Left ventricle myocardium inferior (tissue), 1 donor: ENCODE results near the gene EFNA2. TPM values are rescaled to one million over a fixed set of nuclear protein-coding genes. Genes with fewer than 3 reads are reported as not detected.
"Not testable (repeated sequence)": the region's sequence is repeated elsewhere in the genome, so short reads cannot be mapped to it uniquely, and the experiment has no call there.

ENCODE experiments used
- DNase-seq: peaks from one replicate; pipeline ENCODE4 v3.0.0-alpha.2; 2020
- H3K27ac ChIP-seq: fragments of 200-600 bp; replicated peaks from 2 replicates; pipeline ENCODE4 v1.8.0; 2021
- H3K27me3 ChIP-seq: fragments of 200-600 bp; 2 replicates; pipeline ENCODE4 v1.8.0; 2021; ENCODE audit warnings: low read depth
- H3K36me3 ChIP-seq: fragments of 200-600 bp; 2 replicates; pipeline ENCODE4 v1.8.0; 2021
- H3K4me1 ChIP-seq: fragments of 200-600 bp; 2 replicates; pipeline ENCODE4 v1.8.0; 2021
- H3K4me3 ChIP-seq: fragments of 200-600 bp; 2 replicates; pipeline ENCODE4 v1.8.0; 2021; ENCODE audit warnings: mild to moderate bottlenecking, moderate library complexity
- H3K9me3 ChIP-seq: fragments of 200-600 bp; replicated peaks from 2 replicates; pipeline ENCODE4 v1.8.0; 2021
- intact Hi-C: fragments of 100-400 bp; cut with micrococcal nuclease; formaldehyde crosslinking; loops from one replicate; pipeline ENCODE4 v1.11.0; 2022
- total RNA-seq: library from RNA; stranded (reverse); fragmentation: NEBNext Ultra II Directional; extraction: Animal tissue kit (Norgen Biotek cat#: 25700); gene quantifications from one replicate; pipeline ENCODE4 v1.2.1, GENCODE V29; 2021
- TF ChIP-seq, protein P1 (sequence below): fragments of 200-600 bp; IDR thresholded peaks from 2 replicates; pipeline ENCODE4 v1.8.0; 2021; ENCODE audit warnings: antibody characterized with exemption, mild to moderate bottlenecking, borderline replicate concordance
- donor health status: DM: no; HTN: yes; CAD: no; lungs with severe emphysema.

EFNA2 gene
- total RNA-seq, 1 donor from 2014 or later: not detected

DNA sequence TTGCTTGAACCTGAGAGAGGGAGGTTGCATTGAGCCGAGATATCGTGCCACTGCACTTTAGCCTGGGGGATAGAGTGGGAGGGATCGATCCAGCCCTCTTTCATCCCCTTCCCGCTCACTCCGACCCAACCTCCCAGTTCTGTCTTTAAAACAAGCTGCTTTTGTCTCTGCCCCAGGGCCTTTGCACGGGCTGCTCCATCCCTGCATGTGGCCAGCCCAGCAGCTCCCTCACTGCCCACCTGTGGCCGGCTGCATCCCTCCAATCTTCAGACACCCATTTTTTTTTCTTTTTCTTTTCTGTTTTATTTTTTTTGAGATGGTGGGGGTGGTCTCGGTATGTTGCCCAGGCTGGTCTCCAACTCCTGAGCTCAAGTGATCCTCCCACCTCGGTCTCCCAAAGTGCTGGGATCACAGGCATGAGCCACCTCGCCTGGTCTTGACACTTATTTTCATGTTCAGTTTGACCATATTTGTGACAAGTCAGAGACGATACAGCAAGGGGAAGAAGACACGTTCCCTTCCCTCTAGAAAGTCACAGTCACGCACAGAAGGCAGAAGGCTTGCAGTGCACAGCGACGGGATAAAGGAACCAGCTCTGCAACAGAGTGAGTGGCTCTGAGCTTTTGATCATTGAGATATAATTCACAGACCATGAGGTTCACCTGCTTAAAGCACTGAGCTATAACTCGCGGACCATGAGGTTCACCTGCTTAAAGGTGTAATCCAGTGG is 31.8 kb downstream of the EFNA2 start:
- H3K27ac ChIP-seq: no peak overlapping the region
- H3K36me3 ChIP-seq: no peaks in the 10 kb centered on the region
- H3K4me1 ChIP-seq: peaks cover 10% of the 10 kb centered on the region
- intact Hi-C loops: no loop called here
- no peaks in the 10 kb centered on the region for H3K9me3 ChIP-seq
- TF ChIP-seq, protein P1, sequence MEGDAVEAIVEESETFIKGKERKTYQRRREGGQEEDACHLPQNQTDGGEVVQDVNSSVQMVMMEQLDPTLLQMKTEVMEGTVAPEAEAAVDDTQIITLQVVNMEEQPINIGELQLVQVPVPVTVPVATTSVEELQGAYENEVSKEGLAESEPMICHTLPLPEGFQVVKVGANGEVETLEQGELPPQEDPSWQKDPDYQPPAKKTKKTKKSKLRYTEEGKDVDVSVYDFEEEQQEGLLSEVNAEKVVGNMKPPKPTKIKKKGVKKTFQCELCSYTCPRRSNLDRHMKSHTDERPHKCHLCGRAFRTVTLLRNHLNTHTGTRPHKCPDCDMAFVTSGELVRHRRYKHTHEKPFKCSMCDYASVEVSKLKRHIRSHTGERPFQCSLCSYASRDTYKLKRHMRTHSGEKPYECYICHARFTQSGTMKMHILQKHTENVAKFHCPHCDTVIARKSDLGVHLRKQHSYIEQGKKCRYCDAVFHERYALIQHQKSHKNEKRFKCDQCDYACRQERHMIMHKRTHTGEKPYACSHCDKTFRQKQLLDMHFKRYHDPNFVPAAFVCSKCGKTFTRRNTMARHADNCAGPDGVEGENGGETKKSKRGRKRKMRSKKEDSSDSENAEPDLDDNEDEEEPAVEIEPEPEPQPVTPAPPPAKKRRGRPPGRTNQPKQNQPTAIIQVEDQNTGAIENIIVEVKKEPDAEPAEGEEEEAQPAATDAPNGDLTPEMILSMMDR: no peak
- no peak overlapping the region for H3K4me3 ChIP-seq
- DNase-seq: no peak
- H3K27me3 ChIP-seq: peaks cover 98% of the 10 kb centered on the region

DNA sequence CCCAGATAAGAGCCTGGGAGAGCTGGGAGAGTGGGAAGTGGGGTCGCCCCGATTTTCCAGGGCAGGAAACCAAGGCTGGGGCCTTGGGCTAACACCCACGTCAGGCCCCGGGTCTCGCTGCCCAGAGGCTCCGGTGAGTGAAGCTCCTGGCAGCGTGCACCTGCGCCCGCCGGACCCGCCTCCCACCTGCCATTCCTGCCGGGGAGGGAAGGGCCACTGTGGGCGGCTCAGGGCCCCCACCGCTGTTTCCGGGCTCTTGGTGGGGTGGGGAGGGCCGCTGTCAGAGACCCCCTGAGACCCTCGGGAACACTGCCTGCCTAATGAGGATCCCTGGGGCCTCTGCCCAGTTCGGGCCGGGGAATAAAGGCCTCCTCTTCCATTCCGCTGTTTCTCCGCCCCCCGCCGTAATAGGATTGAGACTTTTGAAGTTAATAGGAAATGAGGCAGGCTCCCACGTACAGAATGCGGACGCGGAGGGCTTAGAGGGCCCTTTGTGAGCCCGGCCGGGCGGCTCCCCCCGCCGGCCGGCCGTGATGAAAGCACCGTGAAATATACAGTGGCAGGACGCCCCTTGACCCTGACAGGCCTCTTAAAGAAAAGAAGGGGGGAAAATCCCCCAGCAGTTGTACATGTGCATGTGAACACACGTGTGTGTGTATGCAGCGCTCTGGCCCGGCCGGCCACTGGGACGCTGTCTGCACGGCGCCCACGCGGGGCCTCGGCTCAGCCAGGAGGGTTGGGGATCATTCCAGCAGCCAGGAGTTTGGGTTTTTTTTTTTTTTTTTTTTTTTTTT is 33.2 kb downstream of the EFNA2 start:
- H3K27ac ChIP-seq: no peak overlapping the region
- intact Hi-C loops: no loop called here
- no peaks in the 10 kb centered on the region for H3K36me3 ChIP-seq
- H3K4me3 ChIP-seq: no peak overlapping the region
- no peaks in the 10 kb centered on the region for H3K9me3 ChIP-seq
- H3K4me1 ChIP-seq: peaks cover 10% of the 10 kb centered on the region
- TF ChIP-seq, protein P1: no peak
- DNase-seq: no peak
- peaks cover 98% of the 10 kb centered on the region for H3K27me3 ChIP-seq

DNA sequence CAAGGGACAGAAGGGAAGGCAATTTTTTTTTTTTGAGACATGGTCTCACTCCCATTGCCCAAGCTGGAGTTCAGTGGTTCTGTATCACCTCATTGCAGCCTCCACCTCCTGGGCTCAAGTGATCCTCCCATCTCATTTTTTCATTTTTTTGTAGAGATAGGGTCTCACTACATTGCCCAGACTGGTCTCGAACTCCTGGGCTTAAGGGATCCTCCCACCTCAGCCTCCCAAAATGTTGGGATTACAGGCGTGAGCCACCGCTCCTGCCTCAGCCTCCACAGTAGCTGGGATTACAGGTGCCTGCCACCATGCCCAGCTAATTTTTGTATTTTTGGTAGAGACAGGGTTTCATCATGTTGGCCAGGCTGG is 34.6 kb downstream of the EFNA2 start:
- H3K4me3 ChIP-seq, H3K36me3 ChIP-seq, H3K9me3 ChIP-seq, DNase-seq, H3K27ac ChIP-seq, intact Hi-C loops: not testable (repeated sequence)
- peaks cover 19% of the 10 kb centered on the region for H3K4me1 ChIP-seq
- peaks cover 98% of the 10 kb centered on the region for H3K27me3 ChIP-seq

DNA sequence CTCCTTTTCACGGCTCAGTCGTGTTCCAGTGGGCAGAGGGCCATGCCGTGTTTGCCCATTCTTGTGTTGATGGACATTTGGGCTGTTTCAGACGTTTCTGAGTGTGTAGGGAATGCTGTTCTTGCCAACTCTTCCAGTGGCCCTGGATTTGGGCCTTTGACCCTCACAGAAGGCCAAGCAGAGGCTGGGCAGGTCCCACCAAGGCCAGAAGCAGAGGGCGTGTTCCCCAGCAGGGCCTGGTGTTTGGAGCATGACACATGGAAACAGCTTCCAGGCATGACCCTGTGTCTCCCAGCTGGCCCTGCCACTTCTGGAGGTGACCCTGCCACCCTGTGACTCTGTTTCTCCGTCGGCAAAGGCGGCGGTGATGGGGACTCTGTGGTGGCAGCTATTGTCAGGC is 35.9 kb downstream of the EFNA2 start:
- H3K27ac ChIP-seq: no peak overlapping the region
- peaks cover 12% of the 10 kb centered on the region for H3K4me1 ChIP-seq
- intact Hi-C loops: no loop called here
- TF ChIP-seq, protein P1: no peak
- no peaks in the 10 kb centered on the region for H3K36me3 ChIP-seq
- H3K27me3 ChIP-seq: peaks cover 94% of the 10 kb centered on the region
- no peaks in the 10 kb centered on the region for H3K9me3 ChIP-seq
- H3K4me3 ChIP-seq: no peak overlapping the region
- no peak for DNase-seq

DNA sequence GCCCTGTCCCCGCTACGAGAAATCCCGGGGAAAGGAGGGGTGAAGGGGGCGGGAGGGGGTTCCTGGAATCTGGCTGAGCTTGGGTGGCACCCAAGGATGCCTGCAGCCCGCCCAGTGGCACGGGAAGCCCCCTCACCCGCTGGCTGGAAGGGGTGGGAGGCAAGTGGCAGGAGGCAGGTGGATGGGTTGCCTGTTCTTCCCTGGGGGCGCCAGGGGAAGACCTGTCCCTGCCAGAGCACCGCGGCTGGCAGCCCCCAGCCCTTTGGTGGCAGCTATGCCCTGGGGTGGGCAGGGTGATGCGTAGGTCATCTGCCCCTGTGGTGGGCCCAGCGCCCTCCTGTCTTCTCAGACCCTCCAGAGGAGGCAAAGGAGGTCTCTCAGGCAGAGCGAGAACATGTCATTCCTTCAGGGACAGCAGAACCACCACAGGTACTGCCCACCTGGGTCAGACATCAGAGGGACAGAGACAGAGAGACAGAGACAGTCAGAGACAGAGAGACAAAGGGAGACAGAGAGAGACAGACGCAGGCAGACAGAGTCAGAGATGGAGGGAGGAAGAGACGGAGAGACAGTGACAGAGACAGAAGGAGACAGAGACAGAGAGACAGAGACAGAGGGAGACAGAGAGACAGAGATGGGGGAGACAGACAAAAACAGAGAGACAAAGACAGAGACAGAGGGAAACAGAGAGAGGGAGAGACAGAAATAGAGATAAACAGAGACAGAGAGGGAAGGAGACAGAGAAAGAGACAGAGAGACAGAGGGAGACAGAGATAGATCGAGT is 36.7 kb downstream of the EFNA2 start:
- peaks cover 12% of the 10 kb centered on the region for H3K4me1 ChIP-seq
- H3K4me3 ChIP-seq: no peak overlapping the region
- no peaks in the 10 kb centered on the region for H3K36me3 ChIP-seq
- no peak overlapping the region for H3K27ac ChIP-seq
- TF ChIP-seq, protein P1: no peak
- intact Hi-C loops: no loop called here
- H3K27me3 ChIP-seq: peaks cover 88% of the 10 kb centered on the region
- DNase-seq: no peak
- H3K9me3 ChIP-seq: no peaks in the 10 kb centered on the region
